HG02938 (cell line): Measurements from ENCODE around the gene CD47.

Experiments
- ATAC-seq: cut with Tn5 transposase; IDR thresholded peaks from one replicate; pipeline ENCODE4 v1.9.1; 2021; ENCODE audit warnings: mild to moderate bottlenecking, moderate library complexity; ENCODE audit not compliant: unreplicated experiment

Gene CD47

DNA sequence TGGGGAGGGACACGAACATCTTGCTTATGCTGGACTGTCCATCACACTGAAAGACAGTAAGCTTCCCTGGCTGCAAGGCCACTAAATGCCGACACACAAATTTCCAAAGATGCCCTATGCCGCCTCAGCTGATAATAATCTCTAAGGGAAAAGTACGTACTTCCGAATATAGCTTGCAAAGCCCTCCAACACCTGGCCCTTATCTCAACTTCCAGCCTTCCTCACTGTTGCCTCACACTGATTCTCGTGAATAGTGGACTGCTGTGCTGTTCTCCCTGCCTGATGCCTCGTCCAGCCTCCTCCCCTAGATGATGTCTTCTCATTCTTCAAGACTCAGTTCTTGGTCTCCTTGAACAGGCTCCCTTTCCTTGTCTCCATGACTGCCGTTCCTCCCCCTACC lies 72.3 kb downstream of the CD47 start:
- ATAC-seq, result no peak

DNA sequence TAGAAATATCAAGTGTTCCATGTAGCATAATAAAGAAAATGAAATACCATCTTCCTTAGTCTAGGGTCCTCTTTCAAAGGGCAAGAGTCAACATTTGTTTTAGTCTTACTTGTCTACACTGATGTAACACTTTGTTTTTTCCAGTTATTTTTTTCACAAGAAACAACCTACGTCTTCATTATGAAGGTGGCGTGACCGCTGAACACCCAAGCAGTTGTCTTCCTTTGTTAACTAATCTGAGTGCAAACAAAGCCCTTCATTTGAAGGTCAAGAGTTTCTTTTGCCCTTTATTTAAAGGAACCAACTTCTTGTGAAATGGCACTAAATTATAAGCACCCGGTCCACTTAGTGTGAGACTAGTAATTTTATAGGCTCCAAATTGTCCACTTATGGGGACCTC lies 73.2 kb downstream of the CD47 start:
- no peak for ATAC-seq

DNA sequence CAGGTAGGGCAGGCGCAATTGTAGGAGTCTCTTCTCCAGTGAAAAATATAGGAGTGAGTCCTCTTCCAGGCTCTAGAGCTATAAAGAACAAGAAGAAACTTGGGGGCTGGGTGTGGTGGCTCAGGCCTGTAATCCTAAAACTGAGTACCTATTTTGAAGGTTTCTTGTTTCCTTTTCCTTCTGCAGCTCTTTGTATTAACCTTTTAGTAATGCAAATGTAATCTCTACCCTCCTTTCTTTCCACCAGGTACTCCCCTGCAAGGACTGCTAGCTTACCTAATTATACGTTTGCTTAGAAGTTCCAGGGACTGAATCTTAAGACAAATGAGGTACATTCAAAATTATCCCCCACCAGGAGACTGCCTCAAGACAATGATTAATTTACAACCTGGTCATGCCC lies 75.9 kb downstream of the CD47 start:
- no peak for ATAC-seq

DNA sequence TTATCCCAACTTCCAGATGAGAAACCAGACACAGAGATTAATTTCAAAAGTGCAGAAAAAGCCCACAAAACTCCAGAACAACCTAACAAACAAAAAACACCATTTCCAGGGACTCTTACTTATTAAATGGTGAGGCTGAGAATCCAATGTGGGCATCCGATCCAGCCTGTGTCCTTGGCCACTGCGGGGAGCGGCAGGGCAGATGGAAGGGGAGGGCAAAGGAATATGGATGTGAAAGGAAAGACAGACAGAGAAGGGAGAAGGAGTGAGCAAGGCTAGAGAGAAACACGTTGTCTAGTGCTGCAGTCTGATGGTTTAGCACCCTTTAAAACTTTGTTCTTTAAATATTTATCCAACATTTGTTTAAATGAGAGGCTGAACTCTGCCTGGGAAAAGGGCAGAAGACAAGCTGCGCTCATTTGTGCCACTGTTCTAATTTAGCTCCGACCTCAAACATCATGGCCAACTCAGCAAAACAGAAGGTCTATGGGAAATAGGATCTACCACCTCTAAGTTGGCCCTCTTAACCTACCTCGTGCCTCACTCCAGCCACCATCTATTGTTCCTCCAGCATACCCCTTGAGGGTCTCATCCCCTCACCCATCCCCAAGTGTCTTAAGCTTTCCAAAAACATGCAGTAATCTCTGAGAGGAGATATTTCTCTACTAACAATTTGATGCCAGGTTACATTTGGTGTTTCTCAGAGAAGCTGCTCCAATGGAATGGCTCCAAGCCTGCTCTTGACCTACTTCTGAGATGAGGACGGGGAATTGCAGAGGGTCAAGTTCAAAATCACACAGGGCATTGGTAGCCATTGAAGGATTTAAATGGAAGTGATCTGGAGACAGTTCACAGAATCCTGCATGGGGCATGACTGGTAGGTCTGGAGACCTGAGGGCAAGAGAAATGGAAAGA lies 77.4 kb downstream of the CD47 start:
- ATAC-seq, result no peak

DNA sequence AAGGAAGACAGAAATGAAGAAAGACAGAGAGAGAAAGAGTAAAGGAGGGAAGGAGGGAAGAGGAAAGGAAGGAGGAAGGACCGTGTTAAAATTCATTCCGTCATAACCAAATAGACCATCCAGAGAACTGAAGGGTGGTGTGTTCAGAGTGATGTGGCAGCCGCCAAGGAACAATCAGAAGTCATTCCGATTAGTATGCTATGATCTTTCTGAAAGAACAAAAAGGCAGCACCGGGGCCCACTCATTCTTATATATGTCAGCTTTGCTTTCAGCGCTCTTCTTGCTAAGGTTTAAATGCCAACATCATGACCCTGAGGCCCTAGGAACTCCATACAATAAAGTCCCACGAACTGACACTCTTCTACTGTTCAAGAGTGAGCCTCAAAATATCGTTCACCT lies 78.5 kb downstream of the CD47 start:
- ATAC-seq, result no peak

DNA sequence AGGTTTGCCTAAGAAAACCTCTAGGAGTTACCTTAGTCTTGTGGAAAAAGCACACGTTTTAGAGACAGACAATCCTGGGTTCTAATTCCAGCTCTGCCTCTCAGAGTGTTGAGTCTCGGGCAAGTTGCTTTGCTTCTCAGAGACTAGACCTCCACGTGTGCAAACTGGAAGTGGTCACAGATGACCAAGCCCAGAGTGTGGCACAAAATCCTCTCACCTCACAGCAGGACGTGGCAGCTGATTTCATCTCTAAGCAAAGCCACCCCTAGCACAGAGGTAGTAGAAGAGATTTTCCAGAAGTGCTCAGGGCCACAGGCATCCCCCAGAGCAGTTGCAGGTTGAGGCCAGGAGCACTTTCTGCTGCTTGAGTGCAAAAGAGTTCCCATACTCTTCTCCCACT lies 79.2 kb downstream of the CD47 start:
- no peak for ATAC-seq

DNA sequence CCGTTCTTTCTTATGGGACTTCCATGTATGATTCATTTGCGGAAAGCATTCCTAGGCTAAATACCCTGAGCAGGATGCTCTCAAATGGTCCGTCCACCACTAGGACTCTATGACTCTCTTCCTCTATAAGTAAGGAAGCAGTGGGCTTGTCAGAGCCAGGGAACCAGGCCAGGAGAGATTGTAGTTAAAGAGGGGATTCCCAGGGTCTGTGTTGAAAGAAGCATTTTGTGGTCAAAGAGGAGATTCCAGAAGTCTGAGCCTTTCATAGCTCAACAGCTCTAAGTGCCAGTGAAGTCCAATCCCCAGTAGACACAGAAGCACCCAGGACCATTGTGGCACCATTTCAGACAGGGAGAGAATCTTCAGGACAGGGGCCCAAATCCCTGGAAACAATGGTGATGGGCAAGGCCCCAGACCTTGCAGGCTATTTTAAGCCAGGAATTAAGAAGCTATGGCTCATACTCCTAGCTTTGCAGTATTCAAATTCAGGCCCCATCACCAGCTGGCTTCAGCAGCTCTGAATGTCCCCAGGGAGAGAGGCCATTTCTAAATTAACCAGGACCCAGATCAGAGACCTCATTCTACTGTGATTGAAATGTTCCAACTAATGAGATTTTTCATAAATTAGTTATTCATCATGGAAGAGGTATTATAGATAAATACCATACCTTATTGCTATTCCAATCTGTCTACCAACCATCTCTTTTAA lies 81.7 kb downstream of the CD47 start:
- no peak for ATAC-seq

DNA sequence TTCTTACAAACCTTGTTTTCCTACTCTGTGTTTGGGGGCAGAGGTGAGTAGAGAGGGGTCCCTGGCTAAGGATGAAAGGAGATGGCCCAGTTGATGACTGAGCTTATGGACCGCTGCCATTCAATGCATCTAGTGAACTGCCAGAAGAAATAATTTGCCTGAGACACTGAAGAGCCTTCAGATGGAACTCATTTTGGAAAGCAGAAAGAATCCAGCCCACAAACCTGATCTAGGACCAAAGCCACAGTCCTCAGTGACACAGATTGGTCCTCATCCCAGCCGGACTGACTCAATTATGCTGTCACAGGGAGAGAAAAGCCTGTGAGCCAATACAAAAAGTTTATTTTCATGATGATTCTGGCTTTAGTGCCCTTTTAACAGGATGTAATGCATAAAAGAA lies 82.7 kb downstream of the CD47 start:
- no peak for ATAC-seq

DNA sequence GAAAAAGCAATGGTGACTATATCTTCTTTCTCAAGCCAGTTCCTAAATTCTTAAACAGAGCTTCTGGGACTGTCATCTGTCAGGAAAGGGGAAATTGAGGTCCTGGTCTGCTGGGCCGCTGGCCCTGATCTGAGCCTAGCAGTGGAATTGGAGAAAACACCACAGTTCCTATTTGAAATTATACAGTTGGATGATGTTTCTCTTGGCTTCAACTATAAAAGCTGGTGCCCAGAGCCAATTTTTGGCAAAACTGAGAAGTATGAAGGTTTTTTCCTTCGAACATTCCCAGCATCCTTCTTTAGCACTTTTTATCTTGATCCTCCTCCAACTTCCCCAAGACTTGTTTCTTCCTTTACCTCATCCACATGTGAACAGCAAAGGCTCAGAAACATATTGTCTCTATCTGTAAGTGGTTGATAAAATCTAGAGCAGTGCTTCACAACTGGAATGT lies 83.9 kb downstream of the CD47 start:
- no peak for ATAC-seq

DNA sequence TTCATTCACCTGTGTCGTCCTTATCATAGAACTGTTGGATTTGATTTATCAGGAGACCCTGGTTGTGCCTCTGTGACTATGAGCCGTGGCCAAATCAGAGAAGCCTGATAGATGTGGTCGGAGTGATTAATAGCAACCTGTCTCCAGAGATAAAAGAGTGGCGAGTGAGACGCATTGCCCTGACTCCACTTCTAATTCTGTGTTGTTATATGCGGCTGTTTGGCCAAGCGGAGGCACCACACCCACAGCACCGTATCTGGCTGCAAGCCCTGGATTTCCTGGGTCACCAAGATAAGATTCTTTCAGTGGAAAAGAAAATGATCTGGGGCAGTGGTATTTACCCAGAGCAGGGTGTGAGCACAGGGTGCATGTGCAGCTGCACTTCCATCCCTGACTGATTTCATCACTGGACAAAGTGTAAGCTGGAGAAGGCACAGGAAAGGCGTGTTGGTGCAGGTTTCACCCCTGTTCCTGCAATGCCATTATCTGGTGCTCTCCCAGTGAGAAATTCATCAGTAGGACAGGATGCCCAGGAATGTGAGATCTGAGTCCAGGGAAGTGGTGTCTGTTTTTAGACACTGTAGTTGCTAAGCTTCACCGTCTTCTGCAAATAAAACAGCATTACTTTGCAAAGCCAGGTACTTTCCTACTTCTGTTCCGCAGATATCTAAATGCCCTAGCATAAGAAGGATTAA lies 84.6 kb downstream of the CD47 start:
- no peak for ATAC-seq

DNA sequence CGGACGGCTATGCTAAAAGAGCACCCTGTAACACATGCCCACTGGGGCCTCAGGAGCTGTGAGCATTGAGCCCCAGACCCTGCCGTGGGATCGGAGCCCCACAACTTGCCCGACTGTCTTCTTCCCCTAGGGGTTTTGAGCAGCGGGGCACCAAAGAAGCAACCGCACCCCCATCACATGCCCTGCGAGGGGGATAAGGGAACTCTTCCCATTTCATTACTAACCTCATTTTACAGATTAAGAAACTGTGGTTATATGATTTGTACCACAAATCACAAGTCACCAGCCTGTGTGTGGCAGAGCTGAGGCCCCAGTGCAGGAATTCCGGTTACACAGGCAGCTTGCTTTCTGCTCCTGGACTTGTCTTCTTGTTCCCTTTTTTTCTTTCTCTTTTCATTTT lies 86.2 kb downstream of the CD47 start:
- no peak for ATAC-seq

DNA sequence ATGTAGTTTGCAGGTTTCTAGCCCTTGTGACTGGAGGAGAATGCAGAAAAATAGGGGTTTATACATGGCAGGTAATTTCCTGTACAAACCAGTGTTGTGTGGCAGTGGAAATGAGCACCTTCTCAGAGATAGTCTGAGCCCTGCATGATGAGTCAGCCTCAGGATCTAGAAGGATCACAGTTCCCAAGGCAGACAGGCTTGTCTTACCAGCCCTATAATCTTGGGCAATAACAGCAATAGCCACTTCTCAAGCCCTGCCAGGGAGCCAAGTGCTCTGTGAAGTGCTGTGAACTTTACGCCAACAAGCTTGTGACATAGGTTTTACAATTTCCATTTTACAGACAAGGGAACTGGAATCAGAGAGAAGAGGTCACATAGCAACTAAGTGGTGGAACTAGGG lies 89.4 kb downstream of the CD47 start:
- no peak for ATAC-seq

DNA sequence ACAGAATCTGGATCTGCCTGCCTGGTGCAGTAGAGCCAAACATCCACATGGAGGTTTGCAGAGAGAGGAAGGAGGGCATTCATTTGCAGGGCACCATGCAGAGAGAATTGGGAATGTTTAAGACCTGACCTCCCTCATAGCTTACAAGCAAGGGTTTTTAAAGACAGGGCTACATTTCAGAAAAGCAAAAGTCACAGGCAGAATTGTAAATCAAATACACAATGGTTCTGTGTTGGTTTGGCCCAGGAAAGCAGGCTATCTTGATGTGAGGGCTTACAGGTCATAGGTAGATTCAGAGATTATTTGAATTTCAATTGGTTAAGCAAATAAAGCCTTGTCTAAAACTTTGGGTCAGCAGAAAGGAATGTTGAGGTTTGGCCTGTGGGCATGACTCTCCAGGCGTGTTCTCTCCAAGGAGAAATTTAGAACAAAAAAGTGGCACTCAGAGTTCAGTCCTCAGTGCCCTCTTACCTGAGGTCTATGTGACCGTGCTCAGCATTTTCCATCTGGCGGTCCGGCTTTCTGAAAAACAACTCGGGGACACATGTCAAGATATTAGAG lies 91.5 kb downstream of the CD47 start:
- ATAC-seq, result no peak

DNA sequence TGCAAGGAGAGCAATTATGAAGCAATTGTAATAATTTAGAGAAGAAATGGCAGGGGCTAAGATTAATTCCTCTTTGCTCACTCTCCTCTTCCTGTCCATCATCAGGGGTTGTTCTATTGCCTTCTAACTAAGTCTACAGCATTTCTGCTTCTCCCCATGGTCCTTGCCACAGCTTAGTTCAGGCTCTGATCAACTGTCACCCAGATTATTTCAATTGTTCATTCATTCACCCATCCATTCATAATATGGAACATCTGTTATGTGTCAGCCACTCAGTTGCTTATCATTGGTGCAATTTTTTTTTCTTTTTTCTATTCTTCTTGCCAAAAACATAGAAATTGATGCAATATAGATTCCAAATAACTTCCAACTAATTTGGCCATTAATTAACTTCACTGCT lies 93.2 kb downstream of the CD47 start:
- ATAC-seq, result no peak

DNA sequence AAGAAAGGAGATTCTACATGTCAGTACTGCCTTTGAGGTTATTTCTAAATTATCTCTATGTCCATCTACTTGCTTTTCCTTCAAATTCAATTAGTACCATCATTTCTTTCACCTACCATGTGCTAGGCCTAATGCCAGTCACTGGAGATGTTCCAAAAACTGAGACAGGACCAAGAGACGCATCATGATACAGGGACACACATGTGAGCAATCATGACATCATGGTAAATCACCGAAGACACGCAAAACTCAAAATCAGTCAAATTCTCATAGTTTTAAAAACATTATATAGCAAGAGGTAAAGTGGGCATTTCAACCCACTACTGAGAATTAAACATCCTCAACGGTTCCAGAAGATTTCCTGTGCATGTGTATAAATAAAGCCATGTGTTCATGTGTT lies 95.0 kb downstream of the CD47 start:
- no peak for ATAC-seq

DNA sequence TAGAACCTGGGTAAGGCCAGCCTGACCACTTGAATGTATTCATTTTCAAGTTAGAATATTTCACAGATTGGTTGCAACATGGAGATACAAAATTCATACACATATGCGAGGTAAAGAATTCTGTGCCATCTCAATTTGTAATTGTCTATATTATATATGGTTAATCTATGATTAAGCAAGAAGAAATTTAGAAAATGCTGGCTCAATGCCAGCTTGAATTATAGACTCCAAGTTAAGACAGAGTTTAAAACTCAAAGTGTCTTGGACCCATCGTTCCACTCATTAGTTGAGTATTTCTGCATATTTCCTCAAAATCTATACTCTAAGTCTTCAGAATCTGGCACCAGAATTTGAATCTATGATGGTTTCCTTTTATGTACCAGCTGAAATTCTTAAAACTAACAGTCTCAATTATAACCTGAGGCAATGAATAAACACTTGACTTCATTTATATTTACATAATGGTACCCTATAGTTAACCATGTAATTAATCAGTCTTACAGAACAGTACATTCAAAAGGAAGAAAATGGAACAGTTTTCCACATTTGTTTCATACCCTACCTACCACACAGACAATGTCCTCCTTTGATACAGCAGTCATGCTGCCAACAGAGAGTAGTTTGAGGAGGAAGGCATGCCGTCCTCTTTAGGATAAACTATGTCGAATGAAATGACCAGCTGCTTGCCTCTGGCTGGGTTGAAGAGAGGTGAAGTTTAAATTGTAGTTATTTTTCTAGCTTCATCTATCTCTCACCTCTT lies 95.7 kb downstream of the CD47 start:
- no peak for ATAC-seq

DNA sequence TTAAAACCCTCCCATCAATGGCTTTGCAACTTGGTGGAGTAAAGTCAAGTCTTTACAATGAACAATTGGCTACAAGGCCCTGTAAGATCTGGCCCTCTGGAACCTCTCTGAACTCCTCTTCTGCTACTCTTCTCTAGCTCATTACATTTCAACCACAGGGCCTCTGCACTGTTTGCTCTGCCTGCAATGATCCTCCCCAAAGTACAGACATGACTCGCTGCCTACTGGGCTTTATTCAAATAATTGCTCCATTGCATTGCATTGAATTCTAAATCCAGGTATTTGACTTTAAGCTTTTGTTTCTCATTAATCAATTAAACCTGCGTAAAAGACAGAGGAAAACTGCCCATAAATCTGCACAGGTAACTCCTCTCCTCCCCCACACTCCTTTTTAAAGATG lies 96.7 kb downstream of the CD47 start:
- ATAC-seq, result no peak

DNA sequence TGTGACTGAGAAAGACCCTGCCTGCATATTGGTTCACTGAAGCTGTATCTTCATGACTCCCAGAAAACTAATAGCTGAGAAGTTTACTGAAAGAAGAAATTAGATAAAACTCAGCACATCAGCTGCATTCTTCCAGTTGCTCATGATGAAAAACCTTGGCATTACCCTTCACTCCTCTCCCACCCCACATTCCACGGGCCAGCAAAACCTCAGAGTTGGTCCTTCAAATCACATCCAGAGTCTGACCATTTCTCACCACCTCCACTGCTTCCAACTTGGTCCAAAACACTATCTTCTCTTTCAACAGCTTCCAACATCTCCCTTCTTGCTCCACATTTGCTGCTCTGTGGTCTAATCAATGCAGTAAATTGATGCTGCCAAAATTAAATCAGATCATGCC lies 97.1 kb downstream of the CD47 start:
- no peak for ATAC-seq
